Measurements from ENCODE around the gene CSTB.

The CSTB gene

GRCh38 chr21:43741423-43742096 is 34.5 kb downstream of the CSTB start (continued):
- TF ChIP-seq ZBTB48 (tag by site-specific recombination; IDR thresholded peaks at IDR 0.05) (no peak), KLF8 (tag by site-specific recombination; IDR thresholded peaks at IDR 0.05) (no peak), ZNF341 (tag by site-specific recombination; IDR thresholded peaks at IDR 0.05; ENCODE audit: low read depth) (no peak), ZNF274 (IDR thresholded peaks at IDR 0.05; ENCODE audit: low read length) (no peak), ZNF274 (tag by site-specific recombination; IDR thresholded peaks at IDR 0.05; ENCODE audit: borderline replicate concordance) (no peak), ZIC2 (tag by site-specific recombination; IDR thresholded peaks at IDR 0.05) (peak; percentile 39), SP2 (tag by site-specific recombination; IDR thresholded peaks at IDR 0.05) (no peak), ZNF324 (tag by site-specific recombination; IDR thresholded peaks at IDR 0.05) (no peak), ZNF488 (tag by site-specific recombination; IDR thresholded peaks at IDR 0.05) (no peak), FEZF1 (tag by site-specific recombination; IDR thresholded peaks at IDR 0.05) (no peak), ZFP41 (tag by site-specific recombination; IDR thresholded peaks at IDR 0.05; ENCODE audit: borderline replicate concordance) (no peak), RBAK (tag by site-specific recombination; IDR thresholded peaks at IDR 0.05) (no peak), TCF7L2 (IDR thresholded peaks at IDR 0.05; ENCODE audit: borderline replicate concordance, low read depth, low read length) (no peak), KLF10 (tag by site-specific recombination; IDR thresholded peaks at IDR 0.05) (no peak), GLIS2 (tag by site-specific recombination; IDR thresholded peaks at IDR 0.05) (peak; percentile 67), EGR2 (tag by site-specific recombination; IDR thresholded peaks at IDR 0.05; ENCODE audit: low read depth) (peak; percentile 59), SETDB1 (IDR thresholded peaks at IDR 0.05; ENCODE audit: insufficient read length, low read length) (no peak), OSR2 (tag by site-specific recombination; IDR thresholded peaks at IDR 0.05) (no peak), ZNF354C (tag by site-specific recombination; IDR thresholded peaks at IDR 0.05; ENCODE audit: borderline replicate concordance, low read depth) (no peak), PATZ1 (tag by site-specific recombination; IDR thresholded peaks at IDR 0.05) (peak; percentile 78), ZNF433 (tag by site-specific recombination; IDR thresholded peaks at IDR 0.05; ENCODE audit: low read depth) (no peak), ZNF214 (tag by site-specific recombination; IDR thresholded peaks at IDR 0.05; ENCODE audit: borderline replicate concordance) (no peak), ZFHX2 (tag by site-specific recombination; conservative IDR thresholded peaks at IDR 0.05) (peak; percentile 72)

GRCh38 chr21:43740497-43741156 is 35.5 kb downstream of the CSTB start:
- POLR2A ChIA-PET, result interaction anchor here (1.0 to 1.2 kb wide), 2 partner anchors 12 to 21 kb away, joined by 5 to 12 read pairs; no protein-coding TSS in a partner anchor
- Histone ChIP-seq H3K4me1 (ENCODE audit: control insufficient read depth, insufficient read depth, low read length) (no peaks in the 10 kb centered on the region), H3K27ac (ENCODE audit: extremely low read depth, low read depth, low read length) (no peak overlapping the region), H3K4me3 (ENCODE audit: low read depth, low read length) (no peak overlapping the region), H3K36me3 (ENCODE audit: control insufficient read depth in 2 of 2, insufficient read depth in 1 of 2, low read length in 2 of 2) (peaks cover 12 to 37% of the 10 kb centered on the region in 2 experiments), H3K9me3 (ENCODE audit: control insufficient read depth, insufficient read depth, low read depth, low read length) (no peaks in the 10 kb centered on the region)
- CTCF ChIA-PET, result interaction anchor here (0.7 to 1.3 kb wide), 2 partner anchors 11 to 80 kb away, joined by 3 to 4 read pairs; no protein-coding TSS in a partner anchor
- TF ChIP-seq ZNF529 (tag by site-specific recombination; IDR thresholded peaks at IDR 0.05; ENCODE audit: insufficient replicate concordance), result no peak
- TF ChIP-seq PRDM2 (tag by site-specific recombination; IDR thresholded peaks at IDR 0.05; ENCODE audit: borderline replicate concordance), result no peak
- no peak for TF ChIP-seq KLF17 (tag by site-specific recombination; IDR thresholded peaks at IDR 0.05)
- TF ChIP-seq ZNF311 (tag by site-specific recombination; IDR thresholded peaks at IDR 0.05; ENCODE audit: borderline replicate concordance), result no peak
- TF ChIP-seq ZFP37 (tag by site-specific recombination; IDR thresholded peaks at IDR 0.05), result no peak
